ENCODE results near the gene GTF3C2. TPM values are rescaled to one million over a fixed set of nuclear protein-coding genes. Genes with fewer than 3 reads are reported as not detected.
A peak's percentile ranks its signal among the peaks of the same experiment; 100 is the strongest.

The GTF3C2 gene
- total RNA-seq, 1 experiment from 2014 or later, result 89.3 TPM

GRCh38 chr2:27307287-27307544 is 49.3 kb downstream of the GTF3C2 start:
- ChIA-PET POLR2A (ENCODE audit: low non-redundant PET) (no interaction called here), CTCF (no interaction called here)
- H3K27me3 ChIP-seq (replicated peaks; ENCODE audit: insufficient read depth, low read depth, low read length, poor library complexity), result peaks cover 23% of the 10 kb centered on the region
- no peaks in the 10 kb centered on the region for H3K9me3 ChIP-seq (ENCODE audit: low read depth, low read length, poor library complexity, severe bottlenecking)
- BruUV-seq (replicated peaks), result no TSS peak
- H3K4me3 ChIP-seq (ENCODE audit: low read depth, low read length, poor library complexity, severe bottlenecking), result peak overlapping the region; percentile 34
- TF ChIP-seq CTCF (conservative IDR thresholded peaks at IDR 0.05; ENCODE audit: low read depth, low read length) (no peak), EZH2 (IDR thresholded peaks at IDR 0.05; ENCODE audit: borderline replicate concordance, low read depth, low read length, poor library complexity, severe bottlenecking) (no peak)
- H3K36me3 ChIP-seq (ENCODE audit: insufficient read depth, low read length, poor library complexity, severe bottlenecking), result no peaks in the 10 kb centered on the region
- H3K27ac ChIP-seq (ENCODE audit: low read depth, low read length, poor library complexity, severe bottlenecking), result no peak overlapping the region
- peaks cover 15% of the 10 kb centered on the region for H3K4me1 ChIP-seq (ENCODE audit: insufficient read depth, low read length, poor library complexity, severe bottlenecking)
- intact Hi-C loops (cut with micrococcal nuclease; ENCODE audit: unreplicated experiment), result no loop called here
- DNase-seq (ENCODE audit: low spot score), result no peak

GRCh38 chr2:27306573-27307286 is 49.8 kb downstream of the GTF3C2 start:
- no peak overlapping the region for H3K27ac ChIP-seq (ENCODE audit: low read depth, low read length, poor library complexity, severe bottlenecking)
- DNase-seq (ENCODE audit: low spot score), result peak; percentile 57
- H3K4me3 ChIP-seq (ENCODE audit: low read depth, low read length, poor library complexity, severe bottlenecking), result peak overlapping the region; percentile 34
- ChIA-PET POLR2A (ENCODE audit: low non-redundant PET) (no interaction called here), CTCF (no interaction called here)
- no peaks in the 10 kb centered on the region for H3K36me3 ChIP-seq (ENCODE audit: insufficient read depth, low read length, poor library complexity, severe bottlenecking)
- intact Hi-C loops (cut with micrococcal nuclease; ENCODE audit: unreplicated experiment), result no loop called here
- no TSS peak for BruUV-seq (replicated peaks)
- TF ChIP-seq EZH2 (IDR thresholded peaks at IDR 0.05; ENCODE audit: borderline replicate concordance, low read depth, low read length, poor library complexity, severe bottlenecking) (no peak), CTCF (conservative IDR thresholded peaks at IDR 0.05; ENCODE audit: low read depth, low read length) (peak; percentile 33; the same call in 1 of the 2 replicates)
- H3K9me3 ChIP-seq (ENCODE audit: low read depth, low read length, poor library complexity, severe bottlenecking), result no peaks in the 10 kb centered on the region
- H3K4me1 ChIP-seq (ENCODE audit: insufficient read depth, low read length, poor library complexity, severe bottlenecking), result peaks cover 15% of the 10 kb centered on the region
- peaks cover 23% of the 10 kb centered on the region for H3K27me3 ChIP-seq (replicated peaks; ENCODE audit: insufficient read depth, low read depth, low read length, poor library complexity)

GRCh38 chr2:27306136-27306535 is 50.4 kb downstream of the GTF3C2 start:
- Histone ChIP-seq H3K27me3 (replicated peaks; ENCODE audit: insufficient read depth, low read depth, low read length, poor library complexity) (peaks cover 23% of the 10 kb centered on the region), H3K4me1 (ENCODE audit: insufficient read depth, low read length, poor library complexity, severe bottlenecking) (peaks cover 15% of the 10 kb centered on the region), H3K27ac (ENCODE audit: low read depth, low read length, poor library complexity, severe bottlenecking) (no peak overlapping the region), H3K4me3 (ENCODE audit: low read depth, low read length, poor library complexity, severe bottlenecking) (no peak overlapping the region), H3K36me3 (ENCODE audit: insufficient read depth, low read length, poor library complexity, severe bottlenecking) (no peaks in the 10 kb centered on the region), H3K9me3 (ENCODE audit: low read depth, low read length, poor library complexity, severe bottlenecking) (no peaks in the 10 kb centered on the region)
- intact Hi-C loops (cut with micrococcal nuclease; ENCODE audit: unreplicated experiment), result no loop called here
- ChIA-PET CTCF (interaction anchor here (0.5 kb wide), 1 partner anchor 12 kb away, joined by 10 read pairs; no protein-coding TSS in a partner anchor), POLR2A (ENCODE audit: low non-redundant PET) (no interaction called here)
- TF ChIP-seq CTCF (conservative IDR thresholded peaks at IDR 0.05; ENCODE audit: low read depth, low read length) (no peak), EZH2 (IDR thresholded peaks at IDR 0.05; ENCODE audit: borderline replicate concordance, low read depth, low read length, poor library complexity, severe bottlenecking) (no peak)
- DNase-seq (ENCODE audit: low spot score), result no peak
- no TSS peak for BruUV-seq (replicated peaks)

All from A673 (cell line).